ENCODE data around the gene AREG. TPM values are rescaled to one million over a fixed set of nuclear protein-coding genes. Genes with fewer than 3 reads are reported as not detected.

The AREG gene
- total RNA-seq, 2 experiments from 2014 or later = not detected

DNA sequence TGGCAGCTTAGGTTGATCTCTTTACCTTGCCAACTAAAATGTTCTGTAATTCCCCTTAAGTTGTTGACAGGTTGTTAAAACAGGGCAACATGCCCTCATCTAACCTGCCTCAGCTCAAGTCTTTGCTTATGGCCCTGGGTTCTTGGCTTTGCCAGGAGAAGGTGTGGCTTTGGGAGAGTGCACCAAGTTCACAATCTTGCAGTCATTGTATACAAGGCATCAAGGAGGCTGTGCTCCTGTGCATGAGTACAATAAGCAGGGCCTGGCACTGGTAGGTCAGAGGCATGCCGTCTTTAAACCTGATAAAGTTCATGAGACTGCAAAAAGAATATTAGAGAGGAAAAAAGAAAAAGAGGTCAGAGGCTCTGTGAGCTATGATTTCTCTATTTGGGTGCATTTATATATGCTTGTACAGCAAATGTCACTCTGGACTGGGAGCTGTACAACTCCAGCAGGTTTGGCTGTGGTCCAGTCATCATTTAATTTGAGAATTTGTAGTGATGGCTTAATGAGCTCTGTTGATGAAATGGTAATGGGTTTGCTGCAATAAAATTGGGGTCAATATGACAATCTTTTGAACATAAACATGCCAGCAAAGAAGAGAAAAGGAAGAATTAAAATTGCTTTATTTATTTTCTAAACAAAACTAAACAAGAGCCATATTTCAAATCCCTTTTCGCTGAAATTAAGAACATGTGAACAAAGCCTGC is 30.3 kb downstream of the AREG start:
- Mint-ChIP-seq H3K9me3 (ENCODE audit: insufficient read depth) (no peaks in the 10 kb centered on the region), H3K4me3 (no peak overlapping the region), H3K36me3 (ENCODE audit: low read depth) (no peaks in the 10 kb centered on the region), H3K27me3 (ENCODE audit: low read depth) (peaks cover 6% of the 10 kb centered on the region), H3K4me1 (ENCODE audit: low read depth) (no peaks in the 10 kb centered on the region), H3K27ac (no peak overlapping the region)
- no peak for DNase-seq
- no peak for ATAC-seq
- ChIA-PET CTCF (no interaction called here), POLR2A (no interaction called here)

DNA sequence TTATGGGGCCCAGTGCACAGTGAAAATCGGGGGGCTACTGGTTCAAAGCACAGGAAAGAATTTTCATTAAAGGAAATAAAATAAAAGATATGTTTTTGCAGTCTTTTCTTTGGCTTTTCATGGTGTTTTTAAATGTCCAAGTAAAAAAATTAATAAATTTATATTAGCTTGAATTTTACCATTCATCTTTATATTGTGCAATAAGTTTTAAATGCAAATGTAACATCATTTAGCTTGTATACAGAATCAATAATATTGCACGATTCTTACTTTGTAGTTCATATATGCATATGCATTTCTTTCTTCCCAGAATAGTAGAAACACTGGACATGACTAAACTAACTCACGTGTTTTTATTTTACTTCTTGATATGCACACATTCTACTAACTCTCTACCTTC is 31.0 kb downstream of the AREG start:
- peaks cover 7% of the 10 kb centered on the region for H3K27me3 Mint-ChIP-seq (ENCODE audit: low read depth)
- H3K36me3 Mint-ChIP-seq (ENCODE audit: low read depth) = no peaks in the 10 kb centered on the region
- ATAC-seq (no peak), DNase-seq (no peak)
- H3K4me1 Mint-ChIP-seq (ENCODE audit: low read depth) = no peaks in the 10 kb centered on the region
- no peak overlapping the region for H3K27ac Mint-ChIP-seq
- ChIA-PET POLR2A (no interaction called here), CTCF (no interaction called here)
- no peaks in the 10 kb centered on the region for H3K9me3 Mint-ChIP-seq (ENCODE audit: insufficient read depth)
- H3K4me3 Mint-ChIP-seq = no peak overlapping the region

DNA sequence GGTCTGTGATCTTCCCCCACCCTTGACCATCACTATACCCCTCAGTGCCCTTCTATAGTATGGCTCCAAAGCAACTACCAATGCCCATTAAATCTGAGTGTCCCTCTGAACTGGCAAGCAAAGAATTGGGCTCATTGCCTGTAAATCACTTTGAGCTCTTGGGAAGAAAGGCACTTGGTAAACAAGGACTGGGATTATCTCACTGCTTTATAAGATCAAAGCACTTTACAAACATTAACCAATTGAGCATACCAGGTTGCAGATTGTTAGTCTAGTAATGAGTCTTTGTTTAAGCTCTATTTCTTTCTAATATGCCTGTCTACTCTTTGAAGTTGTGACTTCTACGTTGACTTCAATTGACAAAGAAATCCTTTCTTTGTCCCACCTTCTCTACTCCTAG is 34.1 kb downstream of the AREG start:
- CTCF ChIA-PET = no interaction called here
- peaks cover 5% of the 10 kb centered on the region for H3K27me3 Mint-ChIP-seq (ENCODE audit: low read depth)
- H3K27ac Mint-ChIP-seq = no peak overlapping the region
- H3K36me3 Mint-ChIP-seq (ENCODE audit: low read depth) = no peaks in the 10 kb centered on the region
- H3K9me3 Mint-ChIP-seq (ENCODE audit: insufficient read depth) = no peaks in the 10 kb centered on the region
- DNase-seq = no peak
- POLR2A ChIA-PET = no interaction called here
- H3K4me1 Mint-ChIP-seq (ENCODE audit: low read depth) = no peaks in the 10 kb centered on the region
- no peak overlapping the region for H3K4me3 Mint-ChIP-seq
- no peak for ATAC-seq

DNA sequence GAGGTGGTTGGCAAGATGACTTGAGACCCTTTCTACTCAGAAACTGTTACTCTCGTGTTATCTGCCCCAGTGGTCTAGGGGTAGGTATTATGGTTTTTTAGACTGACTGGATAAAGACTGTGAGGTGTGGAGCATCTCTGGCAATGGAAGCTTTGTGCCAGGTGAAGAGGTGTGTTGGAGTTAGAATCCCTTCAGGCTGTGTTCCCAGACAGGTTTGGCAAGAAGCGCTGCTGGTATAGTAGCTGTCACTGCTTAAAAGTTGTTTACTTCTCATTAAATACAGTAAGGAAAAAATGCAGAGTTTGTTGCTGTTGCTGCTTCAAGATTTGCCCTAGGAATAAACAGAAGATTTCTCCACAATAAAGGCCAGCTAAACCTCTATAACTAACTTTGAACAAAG is 35.3 kb downstream of the AREG start:
- H3K27me3 Mint-ChIP-seq (ENCODE audit: low read depth) = peaks cover 5% of the 10 kb centered on the region
- no peaks in the 10 kb centered on the region for H3K9me3 Mint-ChIP-seq (ENCODE audit: insufficient read depth)
- H3K4me1 Mint-ChIP-seq (ENCODE audit: low read depth) = no peaks in the 10 kb centered on the region
- no peaks in the 10 kb centered on the region for H3K36me3 Mint-ChIP-seq (ENCODE audit: low read depth)
- H3K4me3 Mint-ChIP-seq = no peak overlapping the region
- DNase-seq = no peak
- POLR2A ChIA-PET = no interaction called here
- CTCF ChIA-PET = interaction anchor here (1.0 kb wide), 1 partner anchor 160 kb away, joined by 3 read pairs; no protein-coding TSS in a partner anchor
- no peak overlapping the region for H3K27ac Mint-ChIP-seq
- ATAC-seq = no peak

DNA sequence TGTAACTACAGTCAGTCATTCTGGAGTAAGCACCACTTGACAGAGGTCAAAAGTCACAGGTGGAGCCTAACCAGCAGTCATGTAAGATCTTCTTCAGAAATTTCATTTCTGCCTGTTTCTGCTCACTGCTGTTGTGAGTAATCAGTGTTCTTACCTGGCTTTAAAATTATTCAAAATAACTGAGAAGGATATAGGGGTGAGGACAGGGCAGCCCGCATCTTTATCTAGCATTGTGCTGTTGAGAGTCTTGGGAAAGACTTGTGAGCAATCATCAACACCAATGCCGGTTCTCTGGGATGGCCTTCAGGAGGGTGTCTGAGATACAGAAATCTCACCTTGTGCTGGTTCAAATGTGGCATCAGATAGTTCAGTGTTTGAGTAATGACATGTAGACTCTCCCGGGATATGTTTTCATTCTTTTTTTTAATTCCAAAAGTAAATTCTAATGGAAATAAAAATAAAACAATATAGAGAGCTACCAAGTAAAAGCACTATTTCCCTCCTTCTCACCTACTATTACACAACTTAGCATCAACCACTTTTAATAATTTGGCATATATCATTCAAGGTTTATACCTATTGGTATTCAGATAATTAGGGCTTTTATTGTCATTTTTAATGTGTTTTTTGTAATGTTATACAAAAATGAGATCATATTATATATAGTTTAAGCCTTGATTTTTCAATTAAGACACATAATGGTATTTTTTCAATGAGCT is 37.1 kb downstream of the AREG start:
- DNase-seq (no peak), ATAC-seq (no peak)
- peaks cover 5% of the 10 kb centered on the region for H3K27me3 Mint-ChIP-seq (ENCODE audit: low read depth)
- H3K36me3 Mint-ChIP-seq (ENCODE audit: low read depth) = no peaks in the 10 kb centered on the region
- POLR2A ChIA-PET = no interaction called here
- no peak overlapping the region for H3K4me3 Mint-ChIP-seq
- H3K9me3 Mint-ChIP-seq (ENCODE audit: insufficient read depth) = no peaks in the 10 kb centered on the region
- H3K4me1 Mint-ChIP-seq (ENCODE audit: low read depth) = no peaks in the 10 kb centered on the region
- no peak overlapping the region for H3K27ac Mint-ChIP-seq
- CTCF ChIA-PET = no interaction called here

DNA sequence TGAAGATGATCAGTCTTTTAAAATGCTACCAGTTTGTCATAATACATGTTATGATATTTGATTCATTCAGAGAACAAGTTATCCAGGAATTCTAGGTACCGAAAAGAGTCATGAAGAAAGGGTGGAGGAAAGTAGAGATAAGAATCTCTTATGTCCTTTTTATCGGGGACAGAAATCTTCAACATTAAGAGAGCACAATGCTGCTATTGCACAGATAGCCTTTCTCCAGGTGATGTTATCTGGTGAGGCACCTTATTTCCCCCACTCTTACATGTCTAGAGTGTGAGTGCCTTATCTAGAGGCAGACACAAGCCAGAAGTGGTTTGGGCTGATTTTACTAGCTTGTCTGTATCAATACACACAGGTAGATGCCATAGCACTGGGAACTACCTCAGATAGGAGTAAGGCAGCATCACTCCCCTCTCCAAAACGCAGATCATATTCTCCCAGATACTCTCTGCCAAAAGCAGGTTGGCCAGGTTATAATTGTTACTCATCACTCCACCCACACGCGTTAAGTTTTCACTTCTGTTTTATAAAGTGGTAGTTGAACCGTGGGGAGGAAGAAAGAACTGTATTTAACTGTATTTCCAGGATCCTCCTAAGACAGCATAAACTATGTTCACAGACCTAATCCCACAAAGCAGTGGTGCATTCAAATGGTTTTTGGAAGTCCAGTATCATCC is 38.4 kb downstream of the AREG start:
- POLR2A ChIA-PET = no interaction called here
- ATAC-seq = no peak
- CTCF ChIA-PET = no interaction called here
- no peaks in the 10 kb centered on the region for H3K36me3 Mint-ChIP-seq (ENCODE audit: low read depth)
- H3K27me3 Mint-ChIP-seq (ENCODE audit: low read depth) = peaks cover 5% of the 10 kb centered on the region
- H3K4me1 Mint-ChIP-seq (ENCODE audit: low read depth) = no peaks in the 10 kb centered on the region
- H3K9me3 Mint-ChIP-seq (ENCODE audit: insufficient read depth) = no peaks in the 10 kb centered on the region
- no peak for DNase-seq
- no peak overlapping the region for H3K4me3 Mint-ChIP-seq
- no peak overlapping the region for H3K27ac Mint-ChIP-seq

DNA sequence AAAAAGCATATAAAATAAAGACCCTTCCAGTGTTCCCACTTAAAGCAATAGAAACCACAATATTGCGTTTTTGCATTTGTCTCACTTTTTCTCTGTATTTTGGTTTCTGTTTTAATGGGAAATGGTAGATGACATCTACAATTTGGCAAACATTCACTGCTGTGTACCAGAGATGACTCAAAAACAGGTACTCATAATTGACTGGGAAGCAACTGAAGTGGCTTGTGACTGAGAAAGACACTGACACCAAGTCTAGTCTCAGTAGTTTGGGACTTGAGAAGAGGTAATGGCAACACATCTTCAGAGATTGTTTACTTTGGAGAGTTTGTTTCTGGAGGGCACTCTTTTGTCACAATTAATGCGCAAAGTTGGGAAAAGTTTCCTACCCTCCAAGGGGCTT is 42.0 kb downstream of the AREG start:
- Mint-ChIP-seq H3K4me1 (ENCODE audit: low read depth) (no peaks in the 10 kb centered on the region), H3K27me3 (ENCODE audit: low read depth) (peaks cover 4% of the 10 kb centered on the region), H3K36me3 (ENCODE audit: low read depth) (no peaks in the 10 kb centered on the region), H3K9me3 (ENCODE audit: insufficient read depth) (no peaks in the 10 kb centered on the region), H3K4me3 (no peak overlapping the region), H3K27ac (no peak overlapping the region)
- ChIA-PET CTCF (no interaction called here), POLR2A (no interaction called here)
- ATAC-seq (no peak), DNase-seq (no peak)

DNA sequence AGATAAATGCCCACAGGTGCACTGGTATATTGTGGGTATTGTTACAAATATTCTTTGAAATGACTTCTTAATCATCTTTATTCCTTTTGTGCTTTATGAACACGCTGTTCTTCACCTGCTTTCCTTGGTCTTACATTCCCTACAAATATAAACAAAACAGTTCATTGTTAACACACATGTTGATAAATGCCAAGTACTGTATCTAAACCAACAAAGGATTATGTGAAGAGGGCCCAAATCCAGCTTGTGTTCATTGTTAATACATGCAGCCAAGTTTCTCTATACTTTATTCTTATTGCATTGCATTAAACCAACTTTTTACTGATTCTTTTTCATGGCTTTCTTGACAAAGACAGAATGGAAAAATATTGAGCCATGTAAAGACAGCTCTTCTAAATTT is 42.8 kb downstream of the AREG start:
- Mint-ChIP-seq H3K27ac (no peak overlapping the region), H3K9me3 (ENCODE audit: insufficient read depth) (no peaks in the 10 kb centered on the region), H3K36me3 (ENCODE audit: low read depth) (no peaks in the 10 kb centered on the region), H3K27me3 (ENCODE audit: low read depth) (peaks cover 4% of the 10 kb centered on the region), H3K4me1 (ENCODE audit: low read depth) (no peaks in the 10 kb centered on the region), H3K4me3 (no peak overlapping the region)
- ATAC-seq (no peak), DNase-seq (no peak)
- CTCF ChIA-PET = no interaction called here
- POLR2A ChIA-PET = no interaction called here

DNA sequence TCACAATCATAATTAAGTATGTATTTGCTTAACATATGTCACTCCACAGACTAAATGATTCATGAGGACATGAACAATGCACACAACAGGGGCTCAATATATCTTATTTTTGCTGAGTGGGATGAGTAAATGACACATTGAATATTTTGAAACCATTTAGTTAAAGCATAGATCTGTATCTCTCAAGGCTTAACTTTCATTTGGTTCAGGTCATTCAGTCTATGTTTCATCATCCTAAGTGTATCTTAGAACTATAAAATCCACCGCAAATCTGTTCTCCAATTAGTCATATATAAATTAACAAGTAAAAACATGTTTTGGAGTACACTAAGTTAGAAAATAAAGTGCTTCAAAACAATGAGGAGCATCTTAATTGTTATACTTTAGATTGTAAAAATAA is 45.8 kb downstream of the AREG start:
- no peak overlapping the region for H3K27ac Mint-ChIP-seq
- ATAC-seq = no peak
- no peaks in the 10 kb centered on the region for H3K9me3 Mint-ChIP-seq (ENCODE audit: insufficient read depth)
- ChIA-PET CTCF (no interaction called here), POLR2A (no interaction called here)
- no peak overlapping the region for H3K4me3 Mint-ChIP-seq
- peaks cover 6% of the 10 kb centered on the region for H3K27me3 Mint-ChIP-seq (ENCODE audit: low read depth)
- no peak for DNase-seq
- H3K4me1 Mint-ChIP-seq (ENCODE audit: low read depth) = no peaks in the 10 kb centered on the region
- no peaks in the 10 kb centered on the region for H3K36me3 Mint-ChIP-seq (ENCODE audit: low read depth)

DNA sequence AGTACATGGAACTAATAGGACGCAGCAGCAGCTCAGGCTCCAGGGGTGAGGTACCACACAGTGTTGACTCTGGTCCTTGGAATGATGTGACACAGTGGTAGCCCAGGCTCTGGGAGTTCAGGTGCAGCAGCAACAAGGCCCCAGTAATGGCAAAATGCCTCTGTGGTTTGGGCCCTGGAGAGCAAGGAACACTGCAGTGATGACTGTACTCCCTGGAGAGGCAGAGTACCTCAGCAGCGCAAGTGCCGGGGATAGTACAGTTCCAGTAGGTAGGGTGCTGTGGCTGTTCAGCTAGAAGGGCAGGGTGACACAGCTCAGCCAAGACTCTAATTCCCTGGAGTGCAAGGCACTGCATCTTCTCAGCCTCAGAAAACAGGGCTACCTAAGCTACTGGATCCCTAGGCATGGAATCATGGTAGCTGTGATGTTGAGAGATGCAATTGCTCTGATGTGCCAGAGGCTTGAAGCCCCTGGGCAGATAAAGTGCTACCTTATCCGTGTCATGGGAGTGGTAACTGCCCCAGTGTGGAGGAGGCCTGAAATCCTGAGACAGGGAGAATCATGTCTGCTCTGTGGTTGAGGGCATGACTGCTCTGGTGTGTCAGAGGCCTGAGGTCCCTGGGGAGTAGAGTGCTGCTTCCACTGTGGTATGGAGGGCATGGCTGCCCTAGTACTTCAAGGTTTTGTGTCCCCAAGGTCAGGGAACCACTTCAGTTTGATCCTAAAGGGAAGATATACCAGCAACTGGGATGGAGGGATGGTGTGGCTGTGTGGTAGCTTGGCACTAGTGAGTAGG is 55.2 kb downstream of the AREG start:
- POLR2A ChIA-PET = no interaction called here
- no peaks in the 10 kb centered on the region for H3K36me3 Mint-ChIP-seq (ENCODE audit: low read depth)
- CTCF ChIA-PET = no interaction called here
- ATAC-seq (no peak), DNase-seq (no peak)
- no peaks in the 10 kb centered on the region for H3K4me1 Mint-ChIP-seq (ENCODE audit: low read depth)
- no peaks in the 10 kb centered on the region for H3K27me3 Mint-ChIP-seq (ENCODE audit: low read depth)
- no peak overlapping the region for H3K27ac Mint-ChIP-seq
- peaks cover 4% of the 10 kb centered on the region for H3K9me3 Mint-ChIP-seq (ENCODE audit: insufficient read depth)
- H3K4me3 Mint-ChIP-seq = no peak overlapping the region

DNA sequence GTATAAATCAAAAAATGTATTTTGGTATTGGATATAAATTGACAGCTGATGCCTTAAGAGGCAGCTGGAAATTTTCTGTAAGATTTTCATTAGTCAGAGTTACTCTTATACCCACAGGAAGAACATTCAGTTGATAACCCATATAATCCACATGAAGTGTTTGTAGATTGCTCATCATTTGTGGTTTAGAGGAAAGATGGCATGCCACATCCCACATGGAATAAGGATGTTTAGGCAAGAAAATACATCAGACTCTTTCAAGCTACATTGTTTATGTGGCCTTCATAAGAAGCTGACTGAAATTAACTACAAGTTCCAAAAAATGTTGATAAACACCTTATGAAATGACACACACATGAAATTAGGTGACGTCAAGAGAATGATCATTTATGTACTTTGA is 56.6 kb downstream of the AREG start:
- ChIA-PET CTCF (no interaction called here), POLR2A (no interaction called here)
- no peaks in the 10 kb centered on the region for H3K36me3 Mint-ChIP-seq (ENCODE audit: low read depth)
- no peak overlapping the region for H3K4me3 Mint-ChIP-seq
- no peaks in the 10 kb centered on the region for H3K4me1 Mint-ChIP-seq (ENCODE audit: low read depth)
- peaks cover 4% of the 10 kb centered on the region for H3K9me3 Mint-ChIP-seq (ENCODE audit: insufficient read depth)
- ATAC-seq = no peak
- no peak for DNase-seq
- no peaks in the 10 kb centered on the region for H3K27me3 Mint-ChIP-seq (ENCODE audit: low read depth)
- H3K27ac Mint-ChIP-seq = no peak overlapping the region

DNA sequence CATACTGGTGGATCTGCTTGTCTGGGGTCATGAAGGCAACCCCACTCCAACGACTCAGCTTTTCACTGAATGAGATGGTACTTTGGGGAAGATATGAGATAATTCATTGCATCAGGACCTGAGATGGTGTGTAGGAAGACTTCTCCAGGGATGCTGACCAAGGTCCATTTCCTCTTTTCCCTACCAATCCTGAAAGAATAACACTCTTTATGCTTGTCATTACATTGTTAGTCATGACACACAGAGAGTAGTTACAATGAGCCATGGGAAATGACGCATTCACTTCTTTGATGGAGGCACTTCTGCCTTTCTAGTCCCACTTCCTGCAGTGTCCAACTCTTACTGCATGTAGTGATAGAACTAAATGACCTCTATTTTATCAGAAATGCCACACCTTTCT is 58.6 kb downstream of the AREG start:
- DNase-seq (no peak), ATAC-seq (no peak)
- H3K4me3 Mint-ChIP-seq = no peak overlapping the region
- POLR2A ChIA-PET = no interaction called here
- H3K4me1 Mint-ChIP-seq (ENCODE audit: low read depth) = no peaks in the 10 kb centered on the region
- CTCF ChIA-PET = no interaction called here
- peaks cover 4% of the 10 kb centered on the region for H3K9me3 Mint-ChIP-seq (ENCODE audit: insufficient read depth)
- H3K27ac Mint-ChIP-seq = no peak overlapping the region
- H3K36me3 Mint-ChIP-seq (ENCODE audit: low read depth) = no peaks in the 10 kb centered on the region
- no peaks in the 10 kb centered on the region for H3K27me3 Mint-ChIP-seq (ENCODE audit: low read depth)
